Neural cell (in vitro differentiated cells): ENCODE measurements around the gene CTSO.
"Not testable (repeated sequence)": the region's sequence is repeated elsewhere in the genome, so short reads cannot be mapped to it uniquely, and the experiment has no call there.

Source experiments
- EZH2 ChIP-seq: fragments of 200-600, 300-800 bp; shearing (Covaris generic), sonication (generic); IDR thresholded peaks from 2 replicates; pipeline ENCODE4 v1.6.1; 2014; ENCODE audit warnings: antibody characterized with exemption, low read length, borderline replicate concordance, mild to moderate bottlenecking; ENCODE audit not compliant: insufficient read depth, poor library complexity, severe bottlenecking
- MXI1 ChIP-seq: fragments of 450-650 bp; conservative IDR thresholded peaks from 2 replicates; pipeline ENCODE4 v1.6.1; 2014; ENCODE audit warnings: antibody characterized with exemption, mild to moderate bottlenecking; ENCODE audit not compliant: poor library complexity, severe bottlenecking
- POLR2AphosphoS5 ChIP-seq: IDR thresholded peaks from 2 replicates; pipeline ENCODE4 v1.6.1; 2012
- RAD21 ChIP-seq: fragments of 450-650 bp; conservative IDR thresholded peaks from 2 replicates; pipeline ENCODE4 v1.6.1; 2014; ENCODE audit warnings: antibody characterized with exemption, mild to moderate bottlenecking, moderate library complexity
- TF ChIP-seq, protein P1 (sequence below): fragments of 450-650 bp; IDR thresholded peaks from 2 replicates; pipeline ENCODE4 v1.5.1; 2014; ENCODE audit warnings: antibody characterized with exemption, mild to moderate bottlenecking, moderate library complexity; ENCODE audit not compliant: poor library complexity, severe bottlenecking
- TF ChIP-seq, protein P2 (sequence below): IDR thresholded peaks from 2 replicates; pipeline ENCODE4 v1.6.1; 2012; ENCODE audit warnings: borderline replicate concordance

DNA sequence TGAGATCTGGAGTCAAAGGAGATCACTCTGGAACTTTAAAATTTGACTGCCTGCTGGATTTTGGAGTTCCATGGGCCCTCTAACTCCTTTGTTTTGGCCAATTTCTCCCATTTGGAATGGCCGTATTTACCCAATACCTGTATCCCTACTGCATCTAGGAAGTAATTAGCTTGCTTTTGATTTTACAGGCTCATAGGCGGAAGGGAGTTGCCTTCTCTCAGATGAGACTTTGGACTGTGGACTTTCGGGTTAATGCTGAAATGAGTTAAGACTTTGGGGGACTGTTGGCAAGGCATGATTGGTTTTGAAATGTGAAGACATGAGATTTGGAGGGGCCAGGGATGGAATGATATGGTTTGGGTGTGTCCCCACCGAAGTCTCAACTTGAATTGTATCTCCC, 19.0 kb downstream of the CTSO start:
- TF ChIP-seq, protein P1, sequence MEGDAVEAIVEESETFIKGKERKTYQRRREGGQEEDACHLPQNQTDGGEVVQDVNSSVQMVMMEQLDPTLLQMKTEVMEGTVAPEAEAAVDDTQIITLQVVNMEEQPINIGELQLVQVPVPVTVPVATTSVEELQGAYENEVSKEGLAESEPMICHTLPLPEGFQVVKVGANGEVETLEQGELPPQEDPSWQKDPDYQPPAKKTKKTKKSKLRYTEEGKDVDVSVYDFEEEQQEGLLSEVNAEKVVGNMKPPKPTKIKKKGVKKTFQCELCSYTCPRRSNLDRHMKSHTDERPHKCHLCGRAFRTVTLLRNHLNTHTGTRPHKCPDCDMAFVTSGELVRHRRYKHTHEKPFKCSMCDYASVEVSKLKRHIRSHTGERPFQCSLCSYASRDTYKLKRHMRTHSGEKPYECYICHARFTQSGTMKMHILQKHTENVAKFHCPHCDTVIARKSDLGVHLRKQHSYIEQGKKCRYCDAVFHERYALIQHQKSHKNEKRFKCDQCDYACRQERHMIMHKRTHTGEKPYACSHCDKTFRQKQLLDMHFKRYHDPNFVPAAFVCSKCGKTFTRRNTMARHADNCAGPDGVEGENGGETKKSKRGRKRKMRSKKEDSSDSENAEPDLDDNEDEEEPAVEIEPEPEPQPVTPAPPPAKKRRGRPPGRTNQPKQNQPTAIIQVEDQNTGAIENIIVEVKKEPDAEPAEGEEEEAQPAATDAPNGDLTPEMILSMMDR: not testable (repeated sequence)
- TF ChIP-seq RAD21, MXI1, EZH2, POLR2AphosphoS5: not testable (repeated sequence)
- TF ChIP-seq, protein P2, sequence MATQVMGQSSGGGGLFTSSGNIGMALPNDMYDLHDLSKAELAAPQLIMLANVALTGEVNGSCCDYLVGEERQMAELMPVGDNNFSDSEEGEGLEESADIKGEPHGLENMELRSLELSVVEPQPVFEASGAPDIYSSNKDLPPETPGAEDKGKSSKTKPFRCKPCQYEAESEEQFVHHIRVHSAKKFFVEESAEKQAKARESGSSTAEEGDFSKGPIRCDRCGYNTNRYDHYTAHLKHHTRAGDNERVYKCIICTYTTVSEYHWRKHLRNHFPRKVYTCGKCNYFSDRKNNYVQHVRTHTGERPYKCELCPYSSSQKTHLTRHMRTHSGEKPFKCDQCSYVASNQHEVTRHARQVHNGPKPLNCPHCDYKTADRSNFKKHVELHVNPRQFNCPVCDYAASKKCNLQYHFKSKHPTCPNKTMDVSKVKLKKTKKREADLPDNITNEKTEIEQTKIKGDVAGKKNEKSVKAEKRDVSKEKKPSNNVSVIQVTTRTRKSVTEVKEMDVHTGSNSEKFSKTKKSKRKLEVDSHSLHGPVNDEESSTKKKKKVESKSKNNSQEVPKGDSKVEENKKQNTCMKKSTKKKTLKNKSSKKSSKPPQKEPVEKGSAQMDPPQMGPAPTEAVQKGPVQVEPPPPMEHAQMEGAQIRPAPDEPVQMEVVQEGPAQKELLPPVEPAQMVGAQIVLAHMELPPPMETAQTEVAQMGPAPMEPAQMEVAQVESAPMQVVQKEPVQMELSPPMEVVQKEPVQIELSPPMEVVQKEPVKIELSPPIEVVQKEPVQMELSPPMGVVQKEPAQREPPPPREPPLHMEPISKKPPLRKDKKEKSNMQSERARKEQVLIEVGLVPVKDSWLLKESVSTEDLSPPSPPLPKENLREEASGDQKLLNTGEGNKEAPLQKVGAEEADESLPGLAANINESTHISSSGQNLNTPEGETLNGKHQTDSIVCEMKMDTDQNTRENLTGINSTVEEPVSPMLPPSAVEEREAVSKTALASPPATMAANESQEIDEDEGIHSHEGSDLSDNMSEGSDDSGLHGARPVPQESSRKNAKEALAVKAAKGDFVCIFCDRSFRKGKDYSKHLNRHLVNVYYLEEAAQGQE: not testable (repeated sequence)
